Endothelial cell of umbilical vein (primary cell): ENCODE measurements around the gene RSPH6A. TPM values are rescaled to one million over a fixed set of nuclear protein-coding genes. Genes with fewer than 3 reads are reported as not detected.
"Not testable (repeated sequence)": the region's sequence is repeated elsewhere in the genome, so short reads cannot be mapped to it uniquely, and the experiment has no call there.

Experiments
- BruUV-seq: library from RNA; stranded (reverse); fragments of 400-500 nt; replicated peaks from 2 replicates; lab custom pipeline; 2021; lab: Mats Ljungman, UMichigan
- CTCF ChIA-PET: fragments of 300-600, 350-600 bp; sonication (Branson Sonifier 250); formaldehyde crosslinking; loops from one replicate; lab custom pipeline; 2021; ENCODE audit warnings: antibody characterized with exemption, inconsistent platforms; lab: Charles Lee
- POLR2A ChIA-PET: fragments of 300-600, 350-600 bp; sonication (Branson Sonifier 250); formaldehyde crosslinking; loops from one replicate; lab custom pipeline; 2021; ENCODE audit warnings: antibody characterized with exemption, inconsistent platforms; lab: Charles Lee
- DNase-seq: peaks from one replicate; pipeline ENCODE4 v3.0.0-alpha.2; 2011; ENCODE audit warnings: low read depth, low spot score
- FAIRE-seq: peaks from 2 replicates; lab custom pipeline; 2011; peaks lifted over from hg19 to GRCh38; lab: Jason Lieb, UNC
- H2AFZ ChIP-seq: 2 replicates; pipeline ENCODE4 v1.6.0; 2012; ENCODE audit warnings: low read depth, low read length, control low read depth, inconsistent platforms
- H3K27ac ChIP-seq: 2 replicates; pipeline ENCODE4 v1.5.1; 2011; ENCODE audit warnings: low read depth, mild to moderate bottlenecking, control low read depth, low read length, moderate library complexity; ENCODE audit not compliant: insufficient read depth
- H3K27me3 ChIP-seq, 2 experiments: 2 replicates each; pipeline versions ENCODE4 v1.6.0 to v1.6.1; 2011; ENCODE audit warnings: low read length in 2 of 2, mixed read lengths in 1 of 2; ENCODE audit not compliant: control insufficient read depth in 2 of 2, insufficient read depth in 2 of 2
- H3K36me3 ChIP-seq, 2 experiments: 2 replicates in 1 of 2; 3 replicates in 1 of 2; pipeline ENCODE4 v1.5.1; 2011; ENCODE audit warnings: low read length in 2 of 2, mild to moderate bottlenecking in 1 of 2, moderate library complexity in 1 of 2; ENCODE audit not compliant: control insufficient read depth in 2 of 2, insufficient read depth in 2 of 2; ENCODE audit errors: extremely low read depth in 1 of 2
- H3K4me1 ChIP-seq: 3 replicates; pipeline ENCODE4 v1.5.1; 2011; ENCODE audit warnings: mild to moderate bottlenecking, low read length; ENCODE audit not compliant: control insufficient read depth, insufficient read depth; ENCODE audit errors: extremely low read depth
- H3K4me2 ChIP-seq: 2 replicates; pipeline ENCODE4 v1.6.1; 2011; ENCODE audit warnings: low read length, control low read depth, mixed read lengths; ENCODE audit not compliant: insufficient read depth
- H3K4me3 ChIP-seq, 3 experiments: fragments of 200-600 bp in 1 of 3; sonication (generic), shearing (Covaris generic) in 1 of 3; replicated peaks in 1 of 3; 2 replicates each; pipeline ENCODE4 v1.5.1; 2011 to 2016; ENCODE audit warnings: control low read depth in 3 of 3, low read length in 3 of 3, mild to moderate bottlenecking in 2 of 3, inconsistent platforms in 1 of 3, low read depth in 1 of 3, moderate library complexity in 1 of 3; ENCODE audit not compliant: insufficient read depth in 1 of 3
- H3K79me2 ChIP-seq: 2 replicates; pipeline ENCODE4 v1.6.0; 2012; ENCODE audit warnings: low read length, inconsistent platforms; ENCODE audit not compliant: control insufficient read depth, insufficient read depth
- H3K9ac ChIP-seq: replicated peaks from 2 replicates; pipeline ENCODE3; 2011; ENCODE audit warnings: low read length, control low read depth; ENCODE audit not compliant: insufficient read depth; ENCODE audit errors: extremely low read depth
- H3K9me1 ChIP-seq: replicated peaks from 3 replicates; pipeline ENCODE4 v1.6.0; 2011; ENCODE audit warnings: mild to moderate bottlenecking, low read length; ENCODE audit not compliant: control insufficient read depth, insufficient read depth; ENCODE audit errors: extremely low read depth
- H3K9me3 ChIP-seq: replicated peaks from 2 replicates; pipeline ENCODE4 v1.5.1; 2012; ENCODE audit warnings: low read length, inconsistent platforms; ENCODE audit not compliant: control insufficient read depth, insufficient read depth
- H4K20me1 ChIP-seq: replicated peaks from 2 replicates; pipeline ENCODE3; 2011; ENCODE audit warnings: mild to moderate bottlenecking, low read length; ENCODE audit not compliant: control insufficient read depth, insufficient read depth; ENCODE audit errors: extremely low read depth
- CTCF ChIP-seq, 2 donors: IDR thresholded peaks; 1 replicate in 1 of 2; 2 replicates in 1 of 2; pipeline ENCODE4 v1.5.1; 2011; ENCODE audit warnings: low read length in 2 of 2, mild to moderate bottlenecking in 2 of 2, moderate library complexity in 2 of 2, control low read depth in 1 of 2, inconsistent platforms in 1 of 2, low read depth in 1 of 2; ENCODE audit not compliant: insufficient read depth in 1 of 2; ENCODE audit errors: extremely low read depth in 1 of 2
- EZH2 ChIP-seq: IDR thresholded peaks from 2 replicates; pipeline ENCODE4 v1.6.1; 2012; ENCODE audit warnings: borderline replicate concordance, low read depth, mild to moderate bottlenecking, moderate library complexity, low read length, inconsistent platforms; ENCODE audit not compliant: severe bottlenecking
- FOS ChIP-seq: IDR thresholded peaks from 2 replicates; pipeline ENCODE4 v1.6.1; 2011; ENCODE audit warnings: mild to moderate bottlenecking, low read length, moderate library complexity, borderline replicate concordance; ENCODE audit not compliant: insufficient read depth
- GATA2 ChIP-seq: IDR thresholded peaks from 2 replicates; pipeline ENCODE4 v1.7.0; 2011; ENCODE audit warnings: low read depth, mild to moderate bottlenecking, moderate library complexity, mixed read lengths, low read length; ENCODE audit not compliant: insufficient read length, insufficient read depth
- MAX ChIP-seq: IDR thresholded peaks from 2 replicates; pipeline ENCODE4 v1.6.1; 2011; ENCODE audit not compliant: insufficient read depth, insufficient read length
- MYC ChIP-seq: IDR thresholded peaks from one replicate; pipeline ENCODE4 v1.6.1; 2011; ENCODE audit warnings: mild to moderate bottlenecking, low read depth, low read length
- POLR2A ChIP-seq: IDR thresholded peaks from 2 replicates; pipeline ENCODE4 v1.6.1; 2012; ENCODE audit warnings: low read depth, mild to moderate bottlenecking, control low read depth, low read length
- POLR2AphosphoS5 ChIP-seq: IDR thresholded peaks from 2 replicates; pipeline ENCODE4 v1.6.1; 2012; ENCODE audit warnings: low read depth, mild to moderate bottlenecking, control low read depth, low read length, moderate library complexity; ENCODE audit not compliant: insufficient read depth
- dilution Hi-C: fragments of 300-500 bp; cut with MboI; formaldehyde crosslinking; loops from one replicate; pipeline ENCODE4 v1.15.0; 2019; ENCODE audit warnings: low sequenced_read_pairs; ENCODE audit not compliant: extremely low pct_ligation_motif_present
- intact Hi-C: fragments of 100-400 bp; cut with micrococcal nuclease; formaldehyde crosslinking; loops from one replicate; pipeline ENCODE4 v1.10.0; 2022
- polyA plus RNA-seq, 4 experiments: library from polyadenylated mRNA; depleted of rRNA in 3 of 4; stranded (reverse) in 3 of 4; unstranded in 1 of 4; fragments of >200 nt; gene quantifications; 2 replicates each; pipeline versions ENCODE4 v1.2.1 to v1.2.3, GENCODE V29; 2011 to 2012; ENCODE audit warnings: missing spikeins in 1 of 4
- total RNA-seq: library from RNA; stranded (reverse); gene quantifications from 2 replicates; pipeline ENCODE4 v1.2.3, GENCODE V29; 2021

The RSPH6A gene
- total and polyA plus RNA-seq, 2 donors (not counting 3 experiments of a cell fraction or from before 2014, with no cell fraction given): 0.03 to 0.62 TPM

- H3K4me2 ChIP-seq: no peak overlapping the region
- no peaks in the 10 kb centered on the region for H4K20me1 ChIP-seq
- H3K9ac ChIP-seq: no peak overlapping the region
- H3K79me2 ChIP-seq: no peaks in the 10 kb centered on the region
- no peak overlapping the region for H3K27ac ChIP-seq
- no peak overlapping the region for H2AFZ ChIP-seq
- peaks cover 0 to 1% of the 10 kb centered on the region in 2 experiments for H3K27me3 ChIP-seq
- intact Hi-C loops: no loop called here
- H3K4me3 ChIP-seq: no peak overlapping the region
- DNase-seq (no peak), FAIRE-seq (no peak)
- dilution Hi-C loops: no loop called here
- ChIA-PET CTCF (interaction anchor here (0.6 to 1.3 kb wide), 5 partner anchors 11 to 1534 kb away, joined by 3 to 4 read pairs (median 3); partner anchors contain the start of gene SIX5), POLR2A (interaction anchor here (0.7 kb wide), 1 partner anchor 1031 kb away, joined by 7 read pairs; no protein-coding TSS in a partner anchor)
- no peaks in the 10 kb centered on the region for H3K9me1 ChIP-seq
- H3K4me1 ChIP-seq: no peaks in the 10 kb centered on the region
- no peaks in the 10 kb centered on the region for H3K9me3 ChIP-seq
- H3K36me3 ChIP-seq: no peaks in the 10 kb centered on the region
- TF ChIP-seq GATA2: no peak
- no peak for TF ChIP-seq POLR2AphosphoS5
- TF ChIP-seq EZH2: no peak
- TF ChIP-seq CTCF (IDR thresholded peaks at IDR 0.05; ENCODE audit: extremely low read depth in 1 of 2, insufficient read depth in 1 of 2, low read depth in 1 of 2, low read length in 2 of 2): no peak
- TF ChIP-seq POLR2A: no peak
- TF ChIP-seq FOS: no peak
- no peak for TF ChIP-seq MYC
- no peak for TF ChIP-seq MAX
- no TSS peak for BruUV-seq
These were observed 62.5 kb downstream of the RSPH6A start for GRCh38 chr19:45752639-45753038.

GRCh38 chr19:45751483-45751882, 63.6 kb downstream of the RSPH6A start:
- H4K20me1 ChIP-seq, H3K9me1 ChIP-seq, H3K9ac ChIP-seq, FAIRE-seq, POLR2A ChIA-PET, CTCF ChIA-PET, dilution Hi-C loops, H3K4me1 ChIP-seq, H3K27ac ChIP-seq, H3K36me3 ChIP-seq, H3K4me3 ChIP-seq, BruUV-seq, H3K9me3 ChIP-seq, intact Hi-C loops, H3K4me2 ChIP-seq, H2AFZ ChIP-seq, H3K79me2 ChIP-seq, DNase-seq, H3K27me3 ChIP-seq: not testable (repeated sequence)
